Measurements from ENCODE around the gene MUCL1.

MUCL1 gene

GRCh38 chr12:54857406-54857805 is 3.1 kb downstream of the MUCL1 start:
- no peak for ATAC-seq
- TF ChIP-seq ZNF565 (CRISPR knock-in tag; conservative IDR thresholded peaks at IDR 0.05; ENCODE audit: low read depth) (no peak), CSDC2 (CRISPR knock-in tag; IDR thresholded peaks at IDR 0.05) (no peak), CREB5 (CRISPR knock-in tag; IDR thresholded peaks at IDR 0.05; ENCODE audit: low read depth) (no peak), POU6F1 (CRISPR knock-in tag; IDR thresholded peaks at IDR 0.05; ENCODE audit: borderline replicate concordance, low read depth) (no peak), ZFP30 (CRISPR knock-in tag; IDR thresholded peaks at IDR 0.05) (no peak), TOX (CRISPR knock-in tag; IDR thresholded peaks at IDR 0.05; ENCODE audit: borderline replicate concordance) (no peak), ZFP3 (CRISPR knock-in tag; IDR thresholded peaks at IDR 0.05) (no peak), PPARA (CRISPR knock-in tag; IDR thresholded peaks at IDR 0.05; ENCODE audit: borderline replicate concordance) (no peak)

- no peak for ATAC-seq
- no peak for TF ChIP-seq ZFP3 (CRISPR knock-in tag; IDR thresholded peaks at IDR 0.05)
- TF ChIP-seq ISL1 (CRISPR knock-in tag; IDR thresholded peaks at IDR 0.05) = no peak
- no peak for TF ChIP-seq ZNF70 (CRISPR knock-in tag; IDR thresholded peaks at IDR 0.05)
- no peak for TF ChIP-seq SNAI2 (CRISPR knock-in tag; IDR thresholded peaks at IDR 0.05)
Observed at GRCh38 chr12:54858562-54858961, 4.2 kb downstream of the MUCL1 start.

- TF ChIP-seq RARB (CRISPR knock-in tag; IDR thresholded peaks at IDR 0.05) (no peak), ZC3H10 (CRISPR knock-in tag; IDR thresholded peaks at IDR 0.05) (no peak), ESRRG (CRISPR knock-in tag; IDR thresholded peaks at IDR 0.05) (no peak), GLIS3 (CRISPR knock-in tag; IDR thresholded peaks at IDR 0.05) (no peak), CSDC2 (CRISPR knock-in tag; IDR thresholded peaks at IDR 0.05) (no peak), ZNF70 (CRISPR knock-in tag; IDR thresholded peaks at IDR 0.05) (no peak)
- ATAC-seq = no peak
Observed at GRCh38 chr12:54859502-54859901, 5.2 kb downstream of the MUCL1 start.

GRCh38 chr12:54861927-54862326 is 7.6 kb downstream of the MUCL1 start:
- ATAC-seq = no peak
- no peak for TF ChIP-seq ARNTL (CRISPR knock-in tag; IDR thresholded peaks at IDR 0.05; ENCODE audit: borderline replicate concordance, low read depth)
- TF ChIP-seq ZFP30 (CRISPR knock-in tag; IDR thresholded peaks at IDR 0.05) = no peak
- no peak for TF ChIP-seq RARB (CRISPR knock-in tag; IDR thresholded peaks at IDR 0.05)
- no peak for TF ChIP-seq OSR1 (CRISPR knock-in tag; IDR thresholded peaks at IDR 0.05)
- no peak for TF ChIP-seq ZNF70 (CRISPR knock-in tag; IDR thresholded peaks at IDR 0.05)
- no peak for TF ChIP-seq ZNF565 (CRISPR knock-in tag; conservative IDR thresholded peaks at IDR 0.05; ENCODE audit: low read depth)
- TF ChIP-seq ESRRG (CRISPR knock-in tag; IDR thresholded peaks at IDR 0.05) = no peak
- no peak for TF ChIP-seq ZC3H10 (CRISPR knock-in tag; IDR thresholded peaks at IDR 0.05)
- TF ChIP-seq PPARA (CRISPR knock-in tag; IDR thresholded peaks at IDR 0.05; ENCODE audit: borderline replicate concordance) = no peak
- no peak for TF ChIP-seq PATZ1 (CRISPR knock-in tag; IDR thresholded peaks at IDR 0.05; ENCODE audit: borderline replicate concordance)
- TF ChIP-seq BACH2 (CRISPR knock-in tag; IDR thresholded peaks at IDR 0.05; ENCODE audit: borderline replicate concordance) = no peak
- TF ChIP-seq TSHZ2 (CRISPR knock-in tag; IDR thresholded peaks at IDR 0.05) = no peak
- TF ChIP-seq CREB5 (CRISPR knock-in tag; IDR thresholded peaks at IDR 0.05; ENCODE audit: low read depth) = no peak
- TF ChIP-seq SNAI2 (CRISPR knock-in tag; IDR thresholded peaks at IDR 0.05) = no peak
- TF ChIP-seq POU6F1 (CRISPR knock-in tag; IDR thresholded peaks at IDR 0.05; ENCODE audit: borderline replicate concordance, low read depth) = no peak
- no peak for TF ChIP-seq ZNF8 (CRISPR knock-in tag; IDR thresholded peaks at IDR 0.05)

Measured in SK-N-SH treated with all-trans-retinoic acid at 6 μM for 48 hours (cell line).